Liver (tissue), 9 donors: Measurements from ENCODE around the gene LIMCH1. TPM values are rescaled to one million over a fixed set of nuclear protein-coding genes. Genes with fewer than 3 reads are reported as not detected.

Source experiments
- DNase-seq: peaks from one replicate; pipeline ENCODE4 v3.0.0-alpha.2; 2017; ENCODE audit warnings: low spot score
- H3K27ac ChIP-seq, 2 donors: one replicate each; pipeline ENCODE4 v1.7.0; 2013; ENCODE audit warnings: inconsistent platforms in 2 of 2, low read length in 2 of 2, control low read depth in 1 of 2, low read depth in 1 of 2, mild to moderate bottlenecking in 1 of 2
- H3K27me3 ChIP-seq, 4 donors: one replicate each; pipeline versions ENCODE4 v1.6.1 to v1.7.0; 2013; ENCODE audit warnings: low read length in 3 of 4, inconsistent platforms in 1 of 4, mild to moderate bottlenecking in 1 of 4, moderate library complexity in 1 of 4; ENCODE audit not compliant: control insufficient read depth in 4 of 4, insufficient read depth in 4 of 4
- H3K36me3 ChIP-seq, 4 donors: one replicate each; pipeline versions ENCODE4 v1.6.1 to v1.7.0; 2013; ENCODE audit warnings: low read length in 3 of 4, mild to moderate bottlenecking in 3 of 4, low read depth in 1 of 4, moderate library complexity in 1 of 4; ENCODE audit not compliant: control insufficient read depth in 4 of 4, insufficient read depth in 3 of 4
- H3K4me1 ChIP-seq, 4 donors: one replicate each; pipeline versions ENCODE4 v1.6.1 to v1.7.0; 2013; ENCODE audit warnings: low read length in 3 of 4, mild to moderate bottlenecking in 3 of 4, moderate library complexity in 1 of 4; ENCODE audit not compliant: control insufficient read depth in 4 of 4, insufficient read depth in 4 of 4
- H3K4me3 ChIP-seq, 3 donors: one replicate each; pipeline versions ENCODE4 v1.6.1 to v1.7.0; 2013; ENCODE audit warnings: low read length in 3 of 3, control low read depth in 1 of 3, low read depth in 1 of 3, mild to moderate bottlenecking in 1 of 3
- H3K9ac ChIP-seq, 2 donors: one replicate each; pipeline ENCODE4 v1.7.0; 2013; ENCODE audit warnings: low read length in 2 of 2, mild to moderate bottlenecking in 2 of 2, moderate library complexity in 2 of 2, control low read depth in 1 of 2, low read depth in 1 of 2
- H3K9me3 ChIP-seq, 4 donors: one replicate each; pipeline versions ENCODE4 v1.6.1 to v1.7.0; 2013; ENCODE audit warnings: low read length in 3 of 4; ENCODE audit not compliant: control insufficient read depth in 4 of 4
- ATF3 ChIP-seq: IDR thresholded peaks from 2 replicates; pipeline ENCODE4 v1.6.1; 2016; ENCODE audit warnings: antibody characterized with exemption
- CTCF ChIP-seq: fragments of 150-350 bp; IDR thresholded peaks from 2 replicates; pipeline ENCODE4 v1.5.1; 2017; ENCODE audit warnings: improper control_type of control experiment, low read depth, low read length; ENCODE audit not compliant: missing input control
- EGR1 ChIP-seq, 2 donors: IDR thresholded peaks; 2 replicates each; pipeline ENCODE4 v1.6.1; 2016 to 2018; ENCODE audit warnings: antibody characterized with exemption in 2 of 2, low read depth in 2 of 2
- FOXA1 ChIP-seq: IDR thresholded peaks from 2 replicates; pipeline ENCODE4 v1.6.1; 2016; ENCODE audit warnings: antibody characterized with exemption
- FOXA2 ChIP-seq: IDR thresholded peaks from 2 replicates; pipeline ENCODE4 v1.6.1; 2016; ENCODE audit warnings: antibody characterized with exemption
- GABPA ChIP-seq, 2 donors: IDR thresholded peaks in 1 of 2; conservative IDR thresholded peaks in 1 of 2; 2 replicates each; pipeline ENCODE4 v1.6.1; 2016; ENCODE audit warnings: antibody characterized with exemption in 2 of 2, mild to moderate bottlenecking in 1 of 2, moderate library complexity in 1 of 2
- HNF4A ChIP-seq, 2 donors: conservative IDR thresholded peaks; 2 replicates each; pipeline ENCODE4 v1.6.1; 2016; ENCODE audit warnings: antibody characterized with exemption in 2 of 2, mild to moderate bottlenecking in 2 of 2
- HNF4G ChIP-seq: IDR thresholded peaks from 2 replicates; pipeline ENCODE4 v1.6.1; 2016; ENCODE audit warnings: antibody characterized with exemption
- MAX ChIP-seq: IDR thresholded peaks from 2 replicates; pipeline ENCODE4 v1.6.1; 2016; ENCODE audit warnings: antibody characterized with exemption
- NR2F2 ChIP-seq: IDR thresholded peaks from 2 replicates; pipeline ENCODE4 v1.6.1; 2016; ENCODE audit warnings: antibody characterized with exemption
- RAD21 ChIP-seq, 2 donors: IDR thresholded peaks; 2 replicates each; pipeline ENCODE4 v1.6.1; 2016; ENCODE audit warnings: antibody characterized with exemption in 2 of 2, mild to moderate bottlenecking in 2 of 2
- REST ChIP-seq: IDR thresholded peaks from 2 replicates; pipeline ENCODE4 v1.6.1; 2016; ENCODE audit warnings: antibody characterized with exemption, mild to moderate bottlenecking
- RXRA ChIP-seq, 2 donors: IDR thresholded peaks; 2 replicates each; pipeline ENCODE4 v1.6.1; 2017 to 2018; ENCODE audit warnings: antibody characterized with exemption in 2 of 2, mild to moderate bottlenecking in 1 of 2
- SP1 ChIP-seq: IDR thresholded peaks from 2 replicates; pipeline ENCODE4 v1.6.1; 2018; ENCODE audit warnings: antibody characterized with exemption, mild to moderate bottlenecking
- TAF1 ChIP-seq: conservative IDR thresholded peaks from 2 replicates; pipeline ENCODE4 v1.6.1; 2016; ENCODE audit warnings: antibody characterized with exemption, mild to moderate bottlenecking
- YY1 ChIP-seq: IDR thresholded peaks from 2 replicates; pipeline ENCODE4 v1.6.1; 2016; ENCODE audit warnings: antibody characterized with exemption, mild to moderate bottlenecking
- WGBS: extraction: QIAGEN DNeasy Blood & Tissue Kit; methylation state at CpG from one replicate; pipeline ENCODE4 v1.1.7; 2013; 5-methylcytosine and 5-hydroxymethylcytosine counted together
- polyA plus RNA-seq, 2 donors: library from polyadenylated mRNA; stranded (reverse) in 1 of 2; unstranded in 1 of 2; fragments of 200-250 nt in 1 of 2; fragments of >200 nt in 1 of 2; fragmentation: Nextera tagmentation in 1 of 2; extraction: Ambion mirVana in 1 of 2; gene quantifications; one replicate each; pipeline versions ENCODE4 v1.2.1 to v1.2.3, GENCODE V29; 2013 to 2015
- total RNA-seq, 2 donors: library from RNA; depleted of rRNA; stranded (reverse); fragments of >200 nt; gene quantifications; one replicate each; pipeline ENCODE4 v1.2.3, GENCODE V29; 2014
- donor health status: healthy.
- donor health status: healthy.
- donor health status: healthy.
- donor health status: healthy.
- donor health status: healthy.

The LIMCH1 gene
- total and polyA plus RNA-seq, 4 donors, result 2.0 to 30.6 (median 8.1) TPM

GRCh38 chr4:41587286-41587685 is 49.3 kb downstream of the LIMCH1 start (continued):
- TF ChIP-seq REST, result no peak
- no peak for TF ChIP-seq TAF1
- no peak for TF ChIP-seq ATF3

GRCh38 chr4:41590591-41590990 is 52.6 kb downstream of the LIMCH1 start:
- no peaks in the 10 kb centered on the region for H3K4me1 ChIP-seq
- WGBS, result 48% methylated on average over 3 of the region's 3 CpGs
- no peak for DNase-seq
- H3K36me3 ChIP-seq, result no peaks in the 10 kb centered on the region
- no peak overlapping the region for H3K27ac ChIP-seq
- H3K27me3 ChIP-seq, result no peaks in the 10 kb centered on the region
- H3K9me3 ChIP-seq, result no peaks in the 10 kb centered on the region
- no peak for TF ChIP-seq TAF1
- no peak for TF ChIP-seq FOXA1
- TF ChIP-seq EGR1 (IDR thresholded peaks at IDR 0.05; ENCODE audit: low read depth in 2 of 2), result no peak
- no peak for TF ChIP-seq MAX
- TF ChIP-seq YY1, result no peak
- TF ChIP-seq ATF3, result no peak
- TF ChIP-seq RXRA (IDR thresholded peaks at IDR 0.05), result no peak
- TF ChIP-seq SP1, result no peak
- no peak for TF ChIP-seq RAD21 (IDR thresholded peaks at IDR 0.05)
- no peak for TF ChIP-seq REST
- no peak for TF ChIP-seq GABPA (IDR thresholded peaks at IDR 0.05 in 1 of 2, conservative IDR thresholded peaks at IDR 0.05 in 1 of 2)
- TF ChIP-seq FOXA2, result no peak
- no peak for TF ChIP-seq NR2F2
- no peak for TF ChIP-seq HNF4G
- TF ChIP-seq CTCF, result no peak
- TF ChIP-seq HNF4A (conservative IDR thresholded peaks at IDR 0.05), result no peak
- H3K9ac ChIP-seq, result no peak overlapping the region
- no peak overlapping the region for H3K4me3 ChIP-seq
